Measurements from ENCODE around the gene CIB2.

The CIB2 gene

GRCh38 chr15:78072080-78072892, 59.0 kb downstream of the CIB2 start:
- no peaks in the 10 kb centered on the region for H3K9me3 ChIP-seq
- H3K27me3 ChIP-seq = no peaks in the 10 kb centered on the region
- peak overlapping the region; percentile 85 for H3K27ac ChIP-seq
- peak overlapping the region; percentile 3 to 13 for H3K4me3 ChIP-seq (ENCODE audit: low read depth in 1 of 2, low read length in 1 of 2)
- H3K4me1 ChIP-seq (ENCODE audit: control insufficient read depth in 1 of 2, insufficient read depth in 1 of 2, low read depth in 1 of 2, low read length in 1 of 2) = peaks cover 89 to 96% of the 10 kb centered on the region in 2 experiments
- H3K36me3 ChIP-seq = no peaks in the 10 kb centered on the region
- TF ChIP-seq CTCF (IDR thresholded peaks at IDR 0.05) = no peak

GRCh38 chr15:78071383-78071782, 59.9 kb downstream of the CIB2 start:
- Histone ChIP-seq H3K4me3 (ENCODE audit: low read depth in 1 of 2, low read length in 1 of 2) (no peak overlapping the region), H3K9me3 (no peaks in the 10 kb centered on the region), H3K36me3 (no peaks in the 10 kb centered on the region), H3K27ac (peak overlapping the region; percentile 85), H3K27me3 (no peaks in the 10 kb centered on the region), H3K4me1 (ENCODE audit: control insufficient read depth in 1 of 2, insufficient read depth in 1 of 2, low read depth in 1 of 2, low read length in 1 of 2) (peaks cover 92 to 99% of the 10 kb centered on the region in 2 experiments)
- TF ChIP-seq CTCF (IDR thresholded peaks at IDR 0.05) = no peak

GRCh38 chr15:78070049-78070700, 61.1 kb downstream of the CIB2 start:
- Histone ChIP-seq H3K27me3 (no peaks in the 10 kb centered on the region), H3K4me3 (ENCODE audit: low read depth in 1 of 2, low read length in 1 of 2) (peak overlapping the region; percentile 28 to 35), H3K27ac (peak overlapping the region; percentile 85), H3K9me3 (no peaks in the 10 kb centered on the region), H3K4me1 (ENCODE audit: control insufficient read depth in 1 of 2, insufficient read depth in 1 of 2, low read depth in 1 of 2, low read length in 1 of 2) (peaks cover 92 to 99% of the 10 kb centered on the region in 2 experiments), H3K36me3 (no peaks in the 10 kb centered on the region)
- TF ChIP-seq CTCF (IDR thresholded peaks at IDR 0.05) = no peak

- Histone ChIP-seq H3K9me3 (no peaks in the 10 kb centered on the region), H3K4me3 (ENCODE audit: low read depth in 1 of 2, low read length in 1 of 2) (peak overlapping the region; percentile 28 to 35), H3K4me1 (ENCODE audit: control insufficient read depth in 1 of 2, insufficient read depth in 1 of 2, low read depth in 1 of 2, low read length in 1 of 2) (peaks cover 92 to 99% of the 10 kb centered on the region in 2 experiments), H3K27ac (peak overlapping the region; percentile 85), H3K36me3 (no peaks in the 10 kb centered on the region), H3K27me3 (no peaks in the 10 kb centered on the region)
- no peak for TF ChIP-seq CTCF (IDR thresholded peaks at IDR 0.05)
Observed at GRCh38 chr15:78069462-78070029, 61.7 kb downstream of the CIB2 start.

- Histone ChIP-seq H3K27ac (peak overlapping the region; percentile 85), H3K36me3 (no peaks in the 10 kb centered on the region), H3K4me3 (ENCODE audit: low read depth in 1 of 2, low read length in 1 of 2) (peak overlapping the region; percentile 28 to 35), H3K9me3 (no peaks in the 10 kb centered on the region), H3K4me1 (ENCODE audit: control insufficient read depth in 1 of 2, insufficient read depth in 1 of 2, low read depth in 1 of 2, low read length in 1 of 2) (peaks cover 95 to 99% of the 10 kb centered on the region in 2 experiments), H3K27me3 (no peaks in the 10 kb centered on the region)
- no peak for TF ChIP-seq CTCF (IDR thresholded peaks at IDR 0.05)
Observed at GRCh38 chr15:78069052-78069414, 62.2 kb downstream of the CIB2 start.
